NCI-H1436 (cell line): ENCODE data around the gene STAP1.
"Not testable (repeated sequence)": the region's sequence is repeated elsewhere in the genome, so short reads cannot be mapped to it uniquely, and the experiment has no call there.

Source experiments
- DNase-seq: peaks from one replicate; lab custom pipeline; 2025; lab: John Stamatoyannopoulos, UW

The STAP1 gene

GRCh38 chr4:67558493-67558892 lies at the start of gene STAP1:
Gene STAP1, plus strand, starts transcription at chr4:67558727. Its CDS starts 83 bp downstream, at chr4:67558810.
- no peak for DNase-seq

- no peak for DNase-seq
Observed at GRCh38 chr4:67512501-67512900, 46.0 kb upstream of the STAP1 start.

GRCh38 chr4:67520141-67520540 lies 38.4 kb upstream of the STAP1 start:
- no peak for DNase-seq

GRCh38 chr4:67521506-67521905 lies 37.0 kb upstream of the STAP1 start:
- DNase-seq: no peak

GRCh38 chr4:67522230-67522629 lies 36.3 kb upstream of the STAP1 start:
- DNase-seq: no peak

- no peak for DNase-seq
Observed at GRCh38 chr4:67522851-67523671, 35.5 kb upstream of the STAP1 start.

GRCh38 chr4:67524140-67524539 lies 34.4 kb upstream of the STAP1 start:
- DNase-seq: not testable (repeated sequence)

GRCh38 chr4:67531379-67531962 lies 27.1 kb upstream of the STAP1 start:
- DNase-seq: no peak

GRCh38 chr4:67532397-67532796 lies 26.1 kb upstream of the STAP1 start:
- not testable (repeated sequence) for DNase-seq

- no peak for DNase-seq
Observed at GRCh38 chr4:67533112-67533511, 25.4 kb upstream of the STAP1 start.

GRCh38 chr4:67535280-67535840 lies 23.2 kb upstream of the STAP1 start:
- no peak for DNase-seq

- DNase-seq: no peak
Observed at GRCh38 chr4:67539830-67540229, 18.7 kb upstream of the STAP1 start.

- DNase-seq: no peak
Observed at GRCh38 chr4:67542076-67542475, 16.5 kb upstream of the STAP1 start.

- peak; percentile 97 for DNase-seq
Observed at GRCh38 chr4:67545199-67546003, 13.1 kb upstream of the STAP1 start, which contains the start of gene CENPC. Gene CENPC, minus strand, starts transcription at chr4:67545503. Its CDS starts 148 bp downstream, at chr4:67545355.

- no peak for DNase-seq
Observed at GRCh38 chr4:67546004-67546356, 12.5 kb upstream of the STAP1 start.

- DNase-seq: no peak
Observed at GRCh38 chr4:67546971-67547370, 11.6 kb upstream of the STAP1 start.

- DNase-seq: peak; percentile 48
Observed at GRCh38 chr4:67549123-67549522, 9.4 kb upstream of the STAP1 start.

GRCh38 chr4:67550451-67550850 lies 8.1 kb upstream of the STAP1 start:
- no peak for DNase-seq

- no peak for DNase-seq
Observed at GRCh38 chr4:67550857-67551256, 7.7 kb upstream of the STAP1 start.

- not testable (repeated sequence) for DNase-seq
Observed at GRCh38 chr4:67552146-67552792, 6.3 kb upstream of the STAP1 start.

GRCh38 chr4:67554096-67554495 lies 4.4 kb upstream of the STAP1 start:
- DNase-seq: no peak

- no peak for DNase-seq
Observed at GRCh38 chr4:67555447-67555846, 3.1 kb upstream of the STAP1 start.
